Stimulated activated CD4-positive, alpha-beta T cell treated with anti-CD3 and anti-CD28 coated beads, TNF-alpha, amount 100 ng/mL, for 4 hours (primary cell): ENCODE measurements around the gene MAN1C1.
A peak's percentile ranks its signal among the peaks of the same experiment; 100 is the strongest.
"Not testable (repeated sequence)": the region's sequence is repeated elsewhere in the genome, so short reads cannot be mapped to it uniquely, and the experiment has no call there.

ENCODE experiments used
- DNase-seq, 3 experiments: peaks; one replicate each; pipeline ENCODE4 v3.0.0-alpha.2; 2020; ENCODE audit warnings: low read depth in 3 of 3

The MAN1C1 gene

GRCh38 chr1:25634896-25635295 lies 18.3 kb downstream of the MAN1C1 start:
- no peak for DNase-seq

- DNase-seq, result not testable (repeated sequence)
Measured at GRCh38 chr1:25636141-25636540, 19.6 kb downstream of the MAN1C1 start.

- DNase-seq, result no peak
Measured at GRCh38 chr1:25640646-25641328, 24.2 kb downstream of the MAN1C1 start.

- no peak for DNase-seq
Measured at GRCh38 chr1:25641329-25641725, 24.7 kb downstream of the MAN1C1 start.

- no peak for DNase-seq
Measured at GRCh38 chr1:25641931-25642573, 25.5 kb downstream of the MAN1C1 start.

GRCh38 chr1:25642574-25643108 lies 26.1 kb downstream of the MAN1C1 start:
- DNase-seq, result peak in 2 of 3 experiments; percentile 36 to 52

- DNase-seq, result no peak
Measured at GRCh38 chr1:25643929-25644328, 27.3 kb downstream of the MAN1C1 start.

GRCh38 chr1:25644962-25645361 lies 28.4 kb downstream of the MAN1C1 start:
- DNase-seq, result no peak

GRCh38 chr1:25645637-25646400 lies 29.2 kb downstream of the MAN1C1 start:
- DNase-seq, result no peak

- no peak for DNase-seq
Measured at GRCh38 chr1:25647106-25647505, 30.5 kb downstream of the MAN1C1 start.

GRCh38 chr1:25647863-25648262 lies 31.3 kb downstream of the MAN1C1 start:
- DNase-seq, result no peak

GRCh38 chr1:25648681-25649440 lies 32.3 kb downstream of the MAN1C1 start:
- DNase-seq, result no peak

- no peak for DNase-seq
Measured at GRCh38 chr1:25649505-25650288, 33.1 kb downstream of the MAN1C1 start.

GRCh38 chr1:25650289-25650576 lies 33.6 kb downstream of the MAN1C1 start:
- no peak for DNase-seq

- DNase-seq, result no peak
Measured at GRCh38 chr1:25651036-25651640, 34.5 kb downstream of the MAN1C1 start.

- DNase-seq, result no peak
Measured at GRCh38 chr1:25651824-25652741, 35.5 kb downstream of the MAN1C1 start.

GRCh38 chr1:25653558-25653957 lies 37.0 kb downstream of the MAN1C1 start:
- DNase-seq, result no peak

- DNase-seq, result no peak
Measured at GRCh38 chr1:25654109-25654660, 37.6 kb downstream of the MAN1C1 start.

- DNase-seq, result no peak
Measured at GRCh38 chr1:25657121-25657882, 40.7 kb downstream of the MAN1C1 start.
